Kasumi-1 (cell line): Measurements from ENCODE around the gene NSUN4.
"Not testable (repeated sequence)": the region's sequence is repeated elsewhere in the genome, so short reads cannot be mapped to it uniquely, and the experiment has no call there.

Experiments
- DNase-seq, 2 experiments: peaks; one replicate each; lab custom pipeline; 2025; lab: John Stamatoyannopoulos, UW

The NSUN4 gene

GRCh38 chr1:46325285-46326076 is 15.1 kb upstream of the NSUN4 start:
- not testable (repeated sequence) for DNase-seq

- not testable (repeated sequence) for DNase-seq
These were observed 12.4 kb upstream of the NSUN4 start for GRCh38 chr1:46328182-46328581.

- peak in 1 of 2 experiments; percentile 11 for DNase-seq
These were observed 10.8 kb upstream of the NSUN4 start for GRCh38 chr1:46329807-46330206.

- DNase-seq, result not testable (repeated sequence)
These were observed 10.2 kb upstream of the NSUN4 start for GRCh38 chr1:46330381-46330780.

GRCh38 chr1:46331786-46332540 is 8.6 kb upstream of the NSUN4 start:
- DNase-seq, result not testable (repeated sequence)

- DNase-seq, result peak; percentile 76 to 91
These were observed 7.1 kb upstream of the NSUN4 start for GRCh38 chr1:46333300-46334029.

- DNase-seq, result no peak
These were observed 6.6 kb upstream of the NSUN4 start for GRCh38 chr1:46334030-46334384.

- no peak for DNase-seq
These were observed 5.5 kb upstream of the NSUN4 start for GRCh38 chr1:46335081-46335480.

- DNase-seq, result not testable (repeated sequence)
These were observed 3.2 kb upstream of the NSUN4 start for GRCh38 chr1:46337409-46337808.

GRCh38 chr1:46341222-46342083 is 846 bp downstream of the NSUN4 start:
- DNase-seq, result no peak

- peak; percentile 23 to 29 for DNase-seq
These were observed 1.6 kb downstream of the NSUN4 start for GRCh38 chr1:46342084-46342656.

GRCh38 chr1:46342677-46343350 is 2.2 kb downstream of the NSUN4 start:
- no peak for DNase-seq

GRCh38 chr1:46343351-46343695 is 2.7 kb downstream of the NSUN4 start:
- no peak for DNase-seq

- no peak for DNase-seq
These were observed 3.1 kb downstream of the NSUN4 start for GRCh38 chr1:46343705-46344104.

GRCh38 chr1:46344481-46344880 is 3.9 kb downstream of the NSUN4 start:
- no peak for DNase-seq

GRCh38 chr1:46345281-46345680 is 4.7 kb downstream of the NSUN4 start:
- no peak for DNase-seq

- DNase-seq, result no peak
These were observed 11.8 kb downstream of the NSUN4 start for GRCh38 chr1:46352363-46352762.

- not testable (repeated sequence) for DNase-seq
These were observed 15.3 kb downstream of the NSUN4 start for GRCh38 chr1:46355920-46356319.

GRCh38 chr1:46362158-46362557 is 21.6 kb downstream of the NSUN4 start:
- no peak for DNase-seq

- DNase-seq, result no peak
These were observed 22.5 kb downstream of the NSUN4 start for GRCh38 chr1:46363121-46363520.

GRCh38 chr1:46364612-46365011 is 24.0 kb downstream of the NSUN4 start:
- DNase-seq, result no peak
